GM21526 (cell line): ENCODE data around the gene SUPV3L1.

Source experiments
- ATAC-seq: cut with Tn5 transposase; IDR thresholded peaks from one replicate; pipeline ENCODE4 v1.9.1; 2021; ENCODE audit warnings: moderate library complexity; ENCODE audit not compliant: unreplicated experiment, low FRiP score

Gene SUPV3L1

GRCh38 chr10:69253171-69253570 lies 73.1 kb downstream of the SUPV3L1 start:
- ATAC-seq, result no peak

- ATAC-seq, result no peak
These were observed 74.8 kb downstream of the SUPV3L1 start for GRCh38 chr10:69254877-69255276.
